Ovary (tissue), 3 donors: ENCODE results near the gene SPATA16.

ENCODE experiments used
- CTCF ChIP-seq, 3 donors: fragments of 450-650 bp in 2 of 3; fragments of 200-600 bp in 1 of 3; IDR thresholded peaks; one replicate each; pipeline versions ENCODE4 v1.5.1 to v1.8.0; 2016 to 2022; ENCODE audit warnings: antibody characterized with exemption in 3 of 3, mild to moderate bottlenecking in 1 of 3
- EP300 ChIP-seq: sonication (generic); formaldehyde crosslinking; IDR thresholded peaks from one replicate; pipeline ENCODE4 v1.6.1; 2017; ENCODE audit warnings: antibody characterized with exemption
- POLR2A ChIP-seq: fragments of 450-650 bp; IDR thresholded peaks from one replicate; pipeline ENCODE4 v1.6.1; 2017; ENCODE audit warnings: antibody characterized with exemption, mild to moderate bottlenecking, moderate library complexity
- donor health status: DM: no; HTN: no; CAD: no.

DNA sequence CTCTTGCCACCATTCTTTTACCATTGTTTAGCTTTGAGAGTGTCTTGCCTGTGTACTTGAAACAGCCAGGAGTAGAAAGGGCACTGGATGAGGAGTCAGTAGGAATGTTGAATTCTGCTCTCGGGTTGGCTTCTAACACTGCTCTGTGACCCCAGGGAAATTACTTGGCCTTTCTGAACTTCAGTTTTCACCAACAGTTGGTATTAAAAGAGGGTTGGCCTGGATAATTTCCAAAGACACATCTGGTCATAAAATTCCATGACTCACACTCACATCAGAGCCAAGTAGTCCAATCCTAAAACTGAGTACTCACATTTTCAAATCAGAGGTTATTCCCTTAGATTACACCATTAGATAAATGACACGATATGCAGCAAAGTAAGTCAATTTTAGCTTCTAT is 248.9 kb downstream of the SPATA16 start:
- TF ChIP-seq CTCF (IDR thresholded peaks at IDR 0.05) (no peak), POLR2A (no peak), EP300 (no peak)
